Renal pelvis (tissue), 4 donors: ENCODE measurements around the gene PNPLA6. TPM values are rescaled to one million over a fixed set of nuclear protein-coding genes. Genes with fewer than 3 reads are reported as not detected.
A peak's percentile ranks its signal among the peaks of the same experiment; 100 is the strongest.

Experiments
- DNase-seq: peaks from one replicate; pipeline ENCODE4 v3.0.0-alpha.2; 2013
- polyA plus RNA-seq, 3 donors: library from polyadenylated mRNA; unstranded; fragments of 120-200 nt; gene quantifications; one replicate each; pipeline ENCODE4 v1.2.1, GENCODE V29; 2013; ENCODE audit not compliant: insufficient read length in 3 of 3

The PNPLA6 gene
- polyA plus RNA-seq, 3 donors, result 42.2 to 46.0 (median 42.8) TPM

- no peak for DNase-seq
These were observed 21.5 kb upstream of the PNPLA6 start for GRCh38 chr19:7513809-7514642.

GRCh38 chr19:7515110-7515644 is 20.3 kb upstream of the PNPLA6 start:
- no peak for DNase-seq

GRCh38 chr19:7515645-7516151 is 19.8 kb upstream of the PNPLA6 start, which contains the start of gene ZNF358:
Gene ZNF358, plus strand, starts transcription at chr19:7516103. Its CDS starts 3,140 bp downstream, at chr19:7519243.
- DNase-seq, result peak; percentile 70

- DNase-seq, result no peak
These were observed 19.2 kb upstream of the PNPLA6 start for GRCh38 chr19:7516333-7516732.

GRCh38 chr19:7516878-7517277 is 18.6 kb upstream of the PNPLA6 start:
- DNase-seq, result no peak

- DNase-seq, result no peak
These were observed 16.0 kb upstream of the PNPLA6 start for GRCh38 chr19:7519361-7520130.

GRCh38 chr19:7520131-7521051 is 15.1 kb upstream of the PNPLA6 start:
- no peak for DNase-seq

GRCh38 chr19:7521551-7522071 is 13.9 kb upstream of the PNPLA6 start:
- DNase-seq, result no peak

- DNase-seq, result peak; percentile 96
These were observed 13.2 kb upstream of the PNPLA6 start, which contains the start of gene MCOLN1 for GRCh38 chr19:7522072-7522922. Gene MCOLN1, plus strand, starts transcription at chr19:7522624. Its CDS starts 127 bp downstream, at chr19:7522751.

GRCh38 chr19:7522923-7523667 is 12.4 kb upstream of the PNPLA6 start:
- DNase-seq, result no peak

GRCh38 chr19:7524523-7524922 is 11.0 kb upstream of the PNPLA6 start:
- no peak for DNase-seq

- DNase-seq, result no peak
These were observed 10.4 kb upstream of the PNPLA6 start for GRCh38 chr19:7524992-7525739.

GRCh38 chr19:7526059-7526929 is 9.2 kb upstream of the PNPLA6 start:
- DNase-seq, result no peak

- DNase-seq, result no peak
These were observed 7.9 kb upstream of the PNPLA6 start for GRCh38 chr19:7527516-7528191.

- no peak for DNase-seq
These were observed 7.4 kb upstream of the PNPLA6 start for GRCh38 chr19:7528192-7528519.

GRCh38 chr19:7528522-7529245 is 6.8 kb upstream of the PNPLA6 start:
- DNase-seq, result no peak
